GM23338 (cell line): Measurements from ENCODE around the gene USP7.

Experiments
- CTCF ChIP-seq, 2 experiments: fragments of 200-600 bp in 1 of 2; sonication (generic) in 1 of 2; conservative IDR thresholded peaks; 2 replicates each; pipeline versions ENCODE4 v1.5.1 to v1.6.1; 2016 to 2017; ENCODE audit warnings: antibody characterized with exemption in 2 of 2, low read depth in 2 of 2, mild to moderate bottlenecking in 2 of 2, moderate library complexity in 1 of 2
- EZH2phosphoT487 ChIP-seq: fragments of 200-600 bp; sonication (generic); IDR thresholded peaks from one replicate; pipeline ENCODE4 v1.8.1; 2018; ENCODE audit warnings: antibody characterized with exemption; ENCODE audit not compliant: unreplicated experiment
- POLR2AphosphoS5 ChIP-seq: IDR thresholded peaks from 2 replicates; pipeline ENCODE4 v1.6.1; 2016; ENCODE audit warnings: antibody characterized with exemption, low read depth

- no peak for TF ChIP-seq CTCF (conservative IDR thresholded peaks at IDR 0.05; ENCODE audit: low read depth in 2 of 2)
- no peak for TF ChIP-seq POLR2AphosphoS5
- no peak for TF ChIP-seq EZH2phosphoT487
Measured at GRCh38 chr16:8907096-8907495, 56.6 kb downstream of the USP7 start.
